Hepatocyte (in vitro differentiated cells): ENCODE measurements around the gene AGAP1. TPM values are rescaled to one million over a fixed set of nuclear protein-coding genes. Genes with fewer than 3 reads are reported as not detected.
A peak's percentile ranks its signal among the peaks of the same experiment; 100 is the strongest.

Source experiments
- DNase-seq: peaks from one replicate; pipeline ENCODE4 v3.0.0-alpha.2; 2016; ENCODE audit warnings: low spot score
- H2AFZ ChIP-seq: fragments of 200-600 bp; sonication (generic); 2 replicates; pipeline ENCODE4 v1.6.0; 2016; ENCODE audit warnings: antibody characterized with exemption, mild to moderate bottlenecking
- H3K27ac ChIP-seq: fragments of 200-600 bp; sonication (generic); 2 replicates; pipeline ENCODE4 v1.5.1; 2016; ENCODE audit warnings: mild to moderate bottlenecking
- H3K27me3 ChIP-seq: fragments of 200-600 bp; sonication (generic); 2 replicates; pipeline ENCODE4 v1.6.1; 2016
- H3K36me3 ChIP-seq: fragments of 200-600 bp; sonication (generic); replicated peaks from 2 replicates; pipeline ENCODE4 v1.5.1; 2016; ENCODE audit warnings: low read depth; ENCODE audit not compliant: insufficient read depth
- H3K4me1 ChIP-seq: fragments of 200-600 bp; sonication (generic); 2 replicates; pipeline ENCODE4 v1.5.1; 2016; ENCODE audit warnings: mild to moderate bottlenecking, moderate library complexity; ENCODE audit not compliant: insufficient read depth
- H3K4me2 ChIP-seq: fragments of 200-600 bp; sonication (generic); 2 replicates; pipeline ENCODE4 v1.6.0; 2016
- H3K4me3 ChIP-seq: fragments of 200-600 bp; sonication (generic); 2 replicates; pipeline ENCODE4 v1.5.1; 2016; ENCODE audit warnings: mild to moderate bottlenecking
- H3K79me2 ChIP-seq: fragments of 200-600 bp; sonication (generic); 2 replicates; pipeline ENCODE4 v1.6.0; 2017; ENCODE audit warnings: mild to moderate bottlenecking
- H3K9me2 ChIP-seq: fragments of 200-600 bp; sonication (generic); replicated peaks from 2 replicates; pipeline ENCODE4 v1.6.0; 2017; ENCODE audit warnings: mild to moderate bottlenecking; ENCODE audit not compliant: insufficient read depth
- H3K9me3 ChIP-seq: fragments of 200-600 bp; sonication (generic); 2 replicates; pipeline ENCODE4 v1.5.1; 2016; ENCODE audit warnings: low read depth, mild to moderate bottlenecking
- H4K20me1 ChIP-seq: fragments of 200-600 bp; sonication (generic); 2 replicates; pipeline ENCODE4 v1.6.0; 2016; ENCODE audit warnings: mild to moderate bottlenecking; ENCODE audit not compliant: insufficient read depth, poor library complexity, severe bottlenecking
- EZH2 ChIP-seq: fragments of 200-600 bp; sonication (generic); IDR thresholded peaks from 2 replicates; pipeline ENCODE4 v1.6.1; 2016; ENCODE audit warnings: antibody characterized with exemption, mild to moderate bottlenecking, borderline replicate concordance
- EZH2phosphoT487 ChIP-seq: fragments of 200-600 bp; sonication (generic); IDR thresholded peaks from one replicate; pipeline ENCODE4 v1.6.1; 2018; ENCODE audit warnings: antibody characterized with exemption, mild to moderate bottlenecking, low read depth, moderate library complexity; ENCODE audit not compliant: unreplicated experiment, severe bottlenecking
- WGBS: methylation state at CpG from one replicate; pipeline ENCODE4 v1.1.6; 2016; ENCODE audit warnings: low lambda C conversion rate; ENCODE audit errors: missing lambda C conversion rate; 5-methylcytosine and 5-hydroxymethylcytosine counted together
- polyA plus RNA-seq: library from polyadenylated mRNA; unstranded; fragments of >200 nt; fragmentation: Nextera tagmentation; extraction: Ambion mirVana; gene quantifications from 2 replicates; pipeline ENCODE4 v1.2.1, GENCODE V29; 2016
- total RNA-seq: library from RNA; depleted of rRNA; stranded (reverse); fragments of >200 nt; gene quantifications from 2 replicates; pipeline ENCODE4 v1.2.3, GENCODE V29; 2014
- TF ChIP-seq, protein P1 (sequence below): fragments of 200-600 bp; sonication (generic); IDR thresholded peaks from 2 replicates; pipeline ENCODE4 v1.5.1; 2016; ENCODE audit warnings: antibody characterized with exemption, mild to moderate bottlenecking; ENCODE audit not compliant: poor library complexity

Gene AGAP1
- total and polyA plus RNA-seq, 2 experiments from 2014 or later: 12.1 to 20.0 TPM

- Histone ChIP-seq H3K4me2 (peak overlapping the region; percentile 22), H3K27me3 (peaks cover 18% of the 10 kb centered on the region), H3K9me3 (no peaks in the 10 kb centered on the region), H3K9me2 (no peaks in the 10 kb centered on the region), H3K79me2 (peaks cover 65% of the 10 kb centered on the region), H4K20me1 (peaks cover 55% of the 10 kb centered on the region), H3K36me3 (no peaks in the 10 kb centered on the region), H2AFZ (no peak overlapping the region), H3K4me1 (peaks cover 7% of the 10 kb centered on the region), H3K27ac (no peak overlapping the region), H3K4me3 (no peak overlapping the region)
- TF ChIP-seq, protein P1, sequence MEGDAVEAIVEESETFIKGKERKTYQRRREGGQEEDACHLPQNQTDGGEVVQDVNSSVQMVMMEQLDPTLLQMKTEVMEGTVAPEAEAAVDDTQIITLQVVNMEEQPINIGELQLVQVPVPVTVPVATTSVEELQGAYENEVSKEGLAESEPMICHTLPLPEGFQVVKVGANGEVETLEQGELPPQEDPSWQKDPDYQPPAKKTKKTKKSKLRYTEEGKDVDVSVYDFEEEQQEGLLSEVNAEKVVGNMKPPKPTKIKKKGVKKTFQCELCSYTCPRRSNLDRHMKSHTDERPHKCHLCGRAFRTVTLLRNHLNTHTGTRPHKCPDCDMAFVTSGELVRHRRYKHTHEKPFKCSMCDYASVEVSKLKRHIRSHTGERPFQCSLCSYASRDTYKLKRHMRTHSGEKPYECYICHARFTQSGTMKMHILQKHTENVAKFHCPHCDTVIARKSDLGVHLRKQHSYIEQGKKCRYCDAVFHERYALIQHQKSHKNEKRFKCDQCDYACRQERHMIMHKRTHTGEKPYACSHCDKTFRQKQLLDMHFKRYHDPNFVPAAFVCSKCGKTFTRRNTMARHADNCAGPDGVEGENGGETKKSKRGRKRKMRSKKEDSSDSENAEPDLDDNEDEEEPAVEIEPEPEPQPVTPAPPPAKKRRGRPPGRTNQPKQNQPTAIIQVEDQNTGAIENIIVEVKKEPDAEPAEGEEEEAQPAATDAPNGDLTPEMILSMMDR: no peak
- TF ChIP-seq EZH2 (no peak), EZH2phosphoT487 (no peak)
- 76% methylated on average over 3 of the region's 3 CpGs for whole genome bisulfite sequencing
- no peak for DNase-seq
Measured at GRCh38 chr2:235672720-235673119, 178.9 kb downstream of the AGAP1 start.

GRCh38 chr2:235674146-235674545 lies 180.3 kb downstream of the AGAP1 start:
- Histone ChIP-seq H2AFZ (no peak overlapping the region), H3K4me1 (peaks cover 4% of the 10 kb centered on the region), H4K20me1 (peaks cover 48% of the 10 kb centered on the region), H3K4me3 (no peak overlapping the region), H3K79me2 (peaks cover 69% of the 10 kb centered on the region), H3K9me2 (no peaks in the 10 kb centered on the region), H3K9me3 (no peaks in the 10 kb centered on the region), H3K27ac (no peak overlapping the region), H3K36me3 (no peaks in the 10 kb centered on the region), H3K27me3 (peaks cover 18% of the 10 kb centered on the region), H3K4me2 (no peak overlapping the region)
- no peak for DNase-seq
- TF ChIP-seq EZH2: no peak
- TF ChIP-seq, protein P1: no peak
- TF ChIP-seq EZH2phosphoT487: no peak
- 61% methylated on average over 7 of the region's 7 CpGs for WGBS

DNA sequence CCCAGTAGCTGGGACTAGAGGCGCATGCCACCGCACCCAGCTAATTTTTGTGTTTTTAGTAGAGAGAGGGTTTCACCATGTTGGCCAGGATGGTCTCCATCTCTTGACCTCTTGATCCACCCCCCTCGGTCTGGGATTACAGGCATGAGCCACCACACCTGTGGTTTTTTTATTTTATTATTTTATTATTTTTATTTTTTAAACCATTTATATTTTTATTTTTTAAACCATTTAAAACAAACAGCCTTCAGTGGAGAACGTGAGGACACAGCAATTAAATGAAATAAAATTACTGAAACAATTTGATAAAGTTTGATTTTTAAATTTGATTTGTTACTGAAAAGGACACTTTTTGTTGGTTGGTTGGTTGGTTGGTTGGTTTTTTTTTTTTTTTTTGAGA lies 181.0 kb downstream of the AGAP1 start:
- 96% methylated on average over 4 of the region's 4 CpGs for WGBS
- no peak for TF ChIP-seq EZH2
- TF ChIP-seq, protein P1: no peak
- TF ChIP-seq EZH2phosphoT487: no peak
- Histone ChIP-seq H3K27ac (no peak overlapping the region), H3K36me3 (no peaks in the 10 kb centered on the region), H3K4me2 (no peak overlapping the region), H2AFZ (no peak overlapping the region), H3K79me2 (peaks cover 76% of the 10 kb centered on the region), H3K27me3 (peaks cover 18% of the 10 kb centered on the region), H3K9me3 (no peaks in the 10 kb centered on the region), H3K9me2 (no peaks in the 10 kb centered on the region), H4K20me1 (peaks cover 53% of the 10 kb centered on the region), H3K4me3 (no peak overlapping the region), H3K4me1 (peaks cover 8% of the 10 kb centered on the region)
- DNase-seq: no peak
